ENCODE measurements around the gene TCTN2.

DNA sequence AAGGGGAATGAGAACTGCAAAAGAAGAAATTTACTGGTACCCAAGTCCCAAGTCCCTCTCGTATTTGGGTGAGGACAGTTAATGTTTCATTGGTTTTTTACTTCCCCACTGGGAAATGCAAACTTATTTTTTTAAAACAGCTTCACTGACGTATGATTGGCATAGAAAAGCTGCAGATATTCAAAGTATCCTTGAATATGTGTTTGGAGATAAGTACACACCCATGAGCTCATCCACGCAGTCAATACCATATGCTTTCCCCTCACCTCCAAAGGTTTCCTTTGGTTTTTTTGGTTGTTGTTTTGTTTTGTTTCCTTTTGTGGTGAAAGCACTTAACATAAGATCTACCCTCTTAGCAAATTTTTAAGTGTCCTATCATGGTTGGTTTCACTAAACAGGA, 13.1 kb downstream of the TCTN2 start:
- TF ChIP-seq, protein P1, sequence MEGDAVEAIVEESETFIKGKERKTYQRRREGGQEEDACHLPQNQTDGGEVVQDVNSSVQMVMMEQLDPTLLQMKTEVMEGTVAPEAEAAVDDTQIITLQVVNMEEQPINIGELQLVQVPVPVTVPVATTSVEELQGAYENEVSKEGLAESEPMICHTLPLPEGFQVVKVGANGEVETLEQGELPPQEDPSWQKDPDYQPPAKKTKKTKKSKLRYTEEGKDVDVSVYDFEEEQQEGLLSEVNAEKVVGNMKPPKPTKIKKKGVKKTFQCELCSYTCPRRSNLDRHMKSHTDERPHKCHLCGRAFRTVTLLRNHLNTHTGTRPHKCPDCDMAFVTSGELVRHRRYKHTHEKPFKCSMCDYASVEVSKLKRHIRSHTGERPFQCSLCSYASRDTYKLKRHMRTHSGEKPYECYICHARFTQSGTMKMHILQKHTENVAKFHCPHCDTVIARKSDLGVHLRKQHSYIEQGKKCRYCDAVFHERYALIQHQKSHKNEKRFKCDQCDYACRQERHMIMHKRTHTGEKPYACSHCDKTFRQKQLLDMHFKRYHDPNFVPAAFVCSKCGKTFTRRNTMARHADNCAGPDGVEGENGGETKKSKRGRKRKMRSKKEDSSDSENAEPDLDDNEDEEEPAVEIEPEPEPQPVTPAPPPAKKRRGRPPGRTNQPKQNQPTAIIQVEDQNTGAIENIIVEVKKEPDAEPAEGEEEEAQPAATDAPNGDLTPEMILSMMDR (IDR thresholded peaks at IDR 0.05; ENCODE audit: low read length), result no peak
- no peak for TF ChIP-seq EZH2 (optimal IDR thresholded peaks at IDR 0.05; ENCODE audit: low read depth, low read length)
- TF ChIP-seq EZH2phosphoT487 (IDR thresholded peaks at IDR 0.05; ENCODE audit: low read length), result no peak
